SK-N-SH treated with all-trans-retinoic acid at 6 μM for 48 hours (cell line): ENCODE measurements around the gene PPFIBP1.

Experiments used
- ATAC-seq: fragments of 200-7000 bp; cut with Tn5 transposase; 3 replicates; pipeline ENCODE4 v1.9.1; 2020; ENCODE audit warnings: mild to moderate bottlenecking, moderate library complexity
- ARNTL ChIP-seq: fragments of 450-650 bp; formaldehyde crosslinking; IDR thresholded peaks from 2 replicates; pipeline ENCODE4 v1.5.0; 2020; ENCODE audit warnings: low read depth, mild to moderate bottlenecking, moderate library complexity, borderline replicate concordance
- BACH2 ChIP-seq: fragments of 250-450 bp; sonication (Bioruptor Pico); IDR thresholded peaks from 2 replicates; pipeline ENCODE4 v1.9.0; 2021; ENCODE audit warnings: mild to moderate bottlenecking, borderline replicate concordance
- ESRRG ChIP-seq: fragments of 250-450 bp; sonication (Bioruptor Pico); IDR thresholded peaks from 2 replicates; pipeline ENCODE4 v1.6.1; 2021; ENCODE audit warnings: mild to moderate bottlenecking
- GLIS3 ChIP-seq: fragments of 250-450 bp; sonication (Bioruptor Pico); IDR thresholded peaks from 2 replicates; pipeline ENCODE4 v1.5.0; 2020; ENCODE audit warnings: mild to moderate bottlenecking, moderate library complexity
- ISL1 ChIP-seq: fragments of 250-450 bp; sonication (Bioruptor Pico); IDR thresholded peaks from 2 replicates; pipeline ENCODE4 v2.1.2; 2022; ENCODE audit warnings: mild to moderate bottlenecking, moderate library complexity
- PPARA ChIP-seq: fragments of 250-450 bp; sonication (Bioruptor Pico); IDR thresholded peaks from 2 replicates; pipeline ENCODE4 v1.5.0; 2020; ENCODE audit warnings: mild to moderate bottlenecking, borderline replicate concordance
- SNAI2 ChIP-seq: fragments of 250-450 bp; sonication (Bioruptor Pico); IDR thresholded peaks from 2 replicates; pipeline ENCODE4 v1.5.0; 2020; ENCODE audit warnings: mild to moderate bottlenecking, moderate library complexity
- TCF4 ChIP-seq: fragments of 250-450 bp; sonication (Bioruptor Pico); IDR thresholded peaks from 2 replicates; pipeline ENCODE4 v1.8.0; 2021; ENCODE audit warnings: mild to moderate bottlenecking, moderate library complexity, borderline replicate concordance
- TOX ChIP-seq: fragments of 250-450 bp; sonication (Bioruptor Pico); IDR thresholded peaks from 2 replicates; pipeline ENCODE4 v1.8.0; 2021; ENCODE audit warnings: mild to moderate bottlenecking, moderate library complexity, borderline replicate concordance
- ZC3H10 ChIP-seq: fragments of 250-450 bp; sonication (Bioruptor Pico); IDR thresholded peaks from 2 replicates; pipeline ENCODE4 v1.5.1; 2021; ENCODE audit warnings: mild to moderate bottlenecking, moderate library complexity
- ZFP3 ChIP-seq: fragments of 250-450 bp; sonication (Bioruptor Pico); IDR thresholded peaks from 2 replicates; pipeline ENCODE4 v1.5.0; 2020; ENCODE audit warnings: mild to moderate bottlenecking, moderate library complexity
- ZNF565 ChIP-seq: fragments of 450-650 bp; formaldehyde crosslinking; conservative IDR thresholded peaks from 2 replicates; pipeline ENCODE4 v1.5.0; 2020; ENCODE audit warnings: low read depth, mild to moderate bottlenecking, moderate library complexity
- ZNF70 ChIP-seq: fragments of 450-650 bp; formaldehyde crosslinking; IDR thresholded peaks from 2 replicates; pipeline ENCODE4 v1.5.0; 2020; ENCODE audit warnings: mild to moderate bottlenecking, moderate library complexity
- ZNF8 ChIP-seq: fragments of 450-650 bp; formaldehyde crosslinking; IDR thresholded peaks from 2 replicates; pipeline ENCODE4 v1.5.0; 2020; ENCODE audit warnings: mild to moderate bottlenecking, moderate library complexity
- TF ChIP-seq, protein P1 (sequence below): fragments of 250-450 bp; sonication (Bioruptor Pico); IDR thresholded peaks from 2 replicates; pipeline ENCODE4 v1.5.0; 2020; ENCODE audit warnings: mild to moderate bottlenecking, moderate library complexity
- TF ChIP-seq, protein P2 (sequence below): fragments of 250-450 bp; sonication (Bioruptor Pico); IDR thresholded peaks from 2 replicates; pipeline ENCODE4 v1.8.0; 2020; ENCODE audit warnings: mild to moderate bottlenecking, moderate library complexity, borderline replicate concordance
- TF ChIP-seq, protein P3 (sequence below): fragments of 250-450 bp; sonication (Bioruptor Pico); IDR thresholded peaks from 2 replicates; pipeline ENCODE4 v1.5.1; 2020; ENCODE audit warnings: low read depth, mild to moderate bottlenecking, moderate library complexity
- TF ChIP-seq, protein P4 (sequence below): fragments of 250-450 bp; sonication (Bioruptor Pico); IDR thresholded peaks from 2 replicates; pipeline ENCODE4 v1.8.0; 2021; ENCODE audit warnings: low read depth, mild to moderate bottlenecking, moderate library complexity, borderline replicate concordance
- TF ChIP-seq, protein P5 (sequence below): fragments of 250-450 bp; sonication (Bioruptor Pico); IDR thresholded peaks from 2 replicates; pipeline ENCODE4 v1.5.1; 2021; ENCODE audit warnings: mild to moderate bottlenecking, moderate library complexity

PPFIBP1 gene

DNA sequence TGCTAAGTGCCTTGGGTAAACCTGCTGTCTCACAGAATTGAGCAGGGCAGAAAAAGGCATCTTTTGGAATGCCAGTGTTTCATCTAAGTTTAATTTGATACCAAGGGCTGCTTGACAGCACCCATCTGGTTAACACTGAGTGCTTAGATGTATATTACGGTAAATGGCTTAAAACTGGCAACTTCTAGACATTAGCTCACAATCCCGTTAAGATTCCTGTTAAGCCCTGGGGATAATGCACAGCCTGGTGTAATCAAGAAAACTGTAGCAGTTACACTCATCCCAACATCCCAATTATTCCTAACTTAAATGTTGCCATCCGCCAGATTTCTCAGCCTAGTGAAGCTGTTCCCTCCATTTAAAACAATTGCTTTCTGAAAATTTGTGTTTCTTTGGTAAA lies 29.9 kb downstream of the PPFIBP1 start:
- TF ChIP-seq GLIS3 (CRISPR knock-in tag) (no peak), ISL1 (CRISPR knock-in tag) (no peak), ZC3H10 (CRISPR knock-in tag) (no peak), ARNTL (no peak), TOX (no peak), ESRRG (CRISPR knock-in tag) (no peak)
- TF ChIP-seq, protein P1, sequence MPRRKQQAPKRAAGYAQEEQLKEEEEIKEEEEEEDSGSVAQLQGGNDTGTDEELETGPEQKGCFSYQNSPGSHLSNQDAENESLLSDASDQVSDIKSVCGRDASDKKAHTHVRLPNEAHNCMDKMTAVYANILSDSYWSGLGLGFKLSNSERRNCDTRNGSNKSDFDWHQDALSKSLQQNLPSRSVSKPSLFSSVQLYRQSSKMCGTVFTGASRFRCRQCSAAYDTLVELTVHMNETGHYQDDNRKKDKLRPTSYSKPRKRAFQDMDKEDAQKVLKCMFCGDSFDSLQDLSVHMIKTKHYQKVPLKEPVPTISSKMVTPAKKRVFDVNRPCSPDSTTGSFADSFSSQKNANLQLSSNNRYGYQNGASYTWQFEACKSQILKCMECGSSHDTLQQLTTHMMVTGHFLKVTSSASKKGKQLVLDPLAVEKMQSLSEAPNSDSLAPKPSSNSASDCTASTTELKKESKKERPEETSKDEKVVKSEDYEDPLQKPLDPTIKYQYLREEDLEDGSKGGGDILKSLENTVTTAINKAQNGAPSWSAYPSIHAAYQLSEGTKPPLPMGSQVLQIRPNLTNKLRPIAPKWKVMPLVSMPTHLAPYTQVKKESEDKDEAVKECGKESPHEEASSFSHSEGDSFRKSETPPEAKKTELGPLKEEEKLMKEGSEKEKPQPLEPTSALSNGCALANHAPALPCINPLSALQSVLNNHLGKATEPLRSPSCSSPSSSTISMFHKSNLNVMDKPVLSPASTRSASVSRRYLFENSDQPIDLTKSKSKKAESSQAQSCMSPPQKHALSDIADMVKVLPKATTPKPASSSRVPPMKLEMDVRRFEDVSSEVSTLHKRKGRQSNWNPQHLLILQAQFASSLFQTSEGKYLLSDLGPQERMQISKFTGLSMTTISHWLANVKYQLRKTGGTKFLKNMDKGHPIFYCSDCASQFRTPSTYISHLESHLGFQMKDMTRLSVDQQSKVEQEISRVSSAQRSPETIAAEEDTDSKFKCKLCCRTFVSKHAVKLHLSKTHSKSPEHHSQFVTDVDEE (CRISPR knock-in tag): no peak
- TF ChIP-seq, protein P2, sequence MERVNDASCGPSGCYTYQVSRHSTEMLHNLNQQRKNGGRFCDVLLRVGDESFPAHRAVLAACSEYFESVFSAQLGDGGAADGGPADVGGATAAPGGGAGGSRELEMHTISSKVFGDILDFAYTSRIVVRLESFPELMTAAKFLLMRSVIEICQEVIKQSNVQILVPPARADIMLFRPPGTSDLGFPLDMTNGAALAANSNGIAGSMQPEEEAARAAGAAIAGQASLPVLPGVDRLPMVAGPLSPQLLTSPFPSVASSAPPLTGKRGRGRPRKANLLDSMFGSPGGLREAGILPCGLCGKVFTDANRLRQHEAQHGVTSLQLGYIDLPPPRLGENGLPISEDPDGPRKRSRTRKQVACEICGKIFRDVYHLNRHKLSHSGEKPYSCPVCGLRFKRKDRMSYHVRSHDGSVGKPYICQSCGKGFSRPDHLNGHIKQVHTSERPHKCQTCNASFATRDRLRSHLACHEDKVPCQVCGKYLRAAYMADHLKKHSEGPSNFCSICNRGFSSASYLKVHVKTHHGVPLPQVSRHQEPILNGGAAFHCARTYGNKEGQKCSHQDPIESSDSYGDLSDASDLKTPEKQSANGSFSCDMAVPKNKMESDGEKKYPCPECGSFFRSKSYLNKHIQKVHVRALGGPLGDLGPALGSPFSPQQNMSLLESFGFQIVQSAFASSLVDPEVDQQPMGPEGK (CRISPR knock-in tag): no peak
- TF ChIP-seq, protein P3, sequence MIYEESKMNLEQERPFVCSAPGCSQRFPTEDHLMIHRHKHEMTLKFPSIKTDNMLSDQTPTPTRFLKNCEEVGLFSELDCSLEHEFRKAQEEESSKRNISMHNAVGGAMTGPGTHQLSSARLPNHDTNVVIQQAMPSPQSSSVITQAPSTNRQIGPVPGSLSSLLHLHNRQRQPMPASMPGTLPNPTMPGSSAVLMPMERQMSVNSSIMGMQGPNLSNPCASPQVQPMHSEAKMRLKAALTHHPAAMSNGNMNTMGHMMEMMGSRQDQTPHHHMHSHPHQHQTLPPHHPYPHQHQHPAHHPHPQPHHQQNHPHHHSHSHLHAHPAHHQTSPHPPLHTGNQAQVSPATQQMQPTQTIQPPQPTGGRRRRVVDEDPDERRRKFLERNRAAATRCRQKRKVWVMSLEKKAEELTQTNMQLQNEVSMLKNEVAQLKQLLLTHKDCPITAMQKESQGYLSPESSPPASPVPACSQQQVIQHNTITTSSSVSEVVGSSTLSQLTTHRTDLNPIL (CRISPR knock-in tag): no peak
- TF ChIP-seq, protein P4, sequence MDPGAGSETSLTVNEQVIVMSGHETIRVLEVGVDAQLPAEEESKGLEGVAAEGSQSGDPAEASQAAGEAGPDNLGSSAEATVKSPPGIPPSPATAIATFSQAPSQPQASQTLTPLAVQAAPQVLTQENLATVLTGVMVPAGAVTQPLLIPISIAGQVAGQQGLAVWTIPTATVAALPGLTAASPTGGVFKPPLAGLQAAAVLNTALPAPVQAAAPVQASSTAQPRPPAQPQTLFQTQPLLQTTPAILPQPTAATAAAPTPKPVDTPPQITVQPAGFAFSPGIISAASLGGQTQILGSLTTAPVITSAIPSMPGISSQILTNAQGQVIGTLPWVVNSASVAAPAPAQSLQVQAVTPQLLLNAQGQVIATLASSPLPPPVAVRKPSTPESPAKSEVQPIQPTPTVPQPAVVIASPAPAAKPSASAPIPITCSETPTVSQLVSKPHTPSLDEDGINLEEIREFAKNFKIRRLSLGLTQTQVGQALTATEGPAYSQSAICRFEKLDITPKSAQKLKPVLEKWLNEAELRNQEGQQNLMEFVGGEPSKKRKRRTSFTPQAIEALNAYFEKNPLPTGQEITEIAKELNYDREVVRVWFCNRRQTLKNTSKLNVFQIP (CRISPR knock-in tag): no peak
- TF ChIP-seq, protein P5, sequence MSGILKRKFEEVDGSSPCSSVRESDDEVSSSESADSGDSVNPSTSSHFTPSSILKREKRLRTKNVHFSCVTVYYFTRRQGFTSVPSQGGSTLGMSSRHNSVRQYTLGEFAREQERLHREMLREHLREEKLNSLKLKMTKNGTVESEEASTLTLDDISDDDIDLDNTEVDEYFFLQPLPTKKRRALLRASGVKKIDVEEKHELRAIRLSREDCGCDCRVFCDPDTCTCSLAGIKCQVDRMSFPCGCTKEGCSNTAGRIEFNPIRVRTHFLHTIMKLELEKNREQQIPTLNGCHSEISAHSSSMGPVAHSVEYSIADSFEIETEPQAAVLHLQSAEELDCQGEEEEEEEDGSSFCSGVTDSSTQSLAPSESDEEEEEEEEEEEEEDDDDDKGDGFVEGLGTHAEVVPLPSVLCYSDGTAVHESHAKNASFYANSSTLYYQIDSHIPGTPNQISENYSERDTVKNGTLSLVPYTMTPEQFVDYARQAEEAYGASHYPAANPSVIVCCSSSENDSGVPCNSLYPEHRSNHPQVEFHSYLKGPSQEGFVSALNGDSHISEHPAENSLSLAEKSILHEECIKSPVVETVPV: no peak
- ATAC-seq: no peak

DNA sequence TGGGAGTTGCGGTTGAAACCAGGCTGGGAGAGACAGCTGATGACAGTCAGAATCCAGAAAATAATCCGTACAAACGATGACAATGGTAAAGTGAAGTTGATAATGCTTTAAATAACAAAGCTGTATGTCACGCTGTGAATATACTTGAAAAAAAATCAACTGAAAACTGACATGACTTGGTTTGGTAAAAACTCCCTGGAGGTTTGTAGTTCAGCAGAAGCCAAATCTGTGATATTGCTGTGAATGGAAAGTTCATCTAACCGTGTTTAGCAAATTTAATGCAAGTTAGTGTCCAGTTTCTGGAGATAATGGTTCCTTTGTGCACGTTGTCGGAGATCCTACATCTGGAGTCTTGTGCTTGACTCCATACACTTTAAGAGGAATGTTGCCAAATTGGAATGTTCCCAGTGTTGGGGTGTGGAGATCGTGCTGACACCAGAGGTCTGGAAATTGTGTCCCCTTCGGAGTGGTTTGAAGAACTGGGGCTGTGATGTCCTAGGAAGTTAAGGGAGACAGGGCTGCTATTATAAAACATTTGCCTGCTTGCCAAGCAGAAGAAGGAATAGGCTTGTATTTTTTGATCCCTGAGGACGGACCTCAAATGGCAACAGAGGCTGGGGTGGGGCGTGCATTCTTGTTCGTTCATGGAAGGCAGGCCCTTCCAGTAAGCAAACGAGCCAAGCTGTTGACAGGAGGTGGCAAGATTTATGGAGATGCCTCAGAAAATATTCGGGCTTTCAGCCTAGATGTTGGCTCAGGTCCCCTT lies 30.6 kb downstream of the PPFIBP1 start:
- TF ChIP-seq ISL1 (CRISPR knock-in tag) (no peak), PPARA (CRISPR knock-in tag) (no peak), ZNF8 (CRISPR knock-in tag) (no peak), BACH2 (no peak), SNAI2 (CRISPR knock-in tag) (no peak), ZNF565 (CRISPR knock-in tag) (no peak)
- TF ChIP-seq, protein P3 (CRISPR knock-in tag): no peak
- ATAC-seq: peak; percentile 66

DNA sequence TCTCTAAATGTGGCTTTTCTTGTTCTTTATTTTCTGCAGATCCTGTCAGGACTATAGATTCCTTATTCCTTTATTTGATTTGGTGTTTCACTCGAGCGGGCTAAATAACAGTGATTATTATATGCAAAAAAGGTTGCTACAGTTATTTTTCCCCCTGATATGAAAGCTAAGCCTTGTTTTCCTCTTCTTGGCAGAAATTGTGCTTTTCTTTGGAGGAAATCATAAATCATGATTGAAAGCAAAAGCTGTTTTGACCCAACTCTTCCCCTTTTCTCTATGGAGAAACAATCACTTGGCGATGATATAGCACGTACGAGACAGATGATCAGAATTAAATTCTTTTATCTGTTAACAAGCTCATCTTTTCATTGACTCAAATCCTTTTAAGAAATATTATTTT lies 31.4 kb downstream of the PPFIBP1 start:
- no peak for ATAC-seq
- TF ChIP-seq, protein P4 (CRISPR knock-in tag): no peak
- TF ChIP-seq ZFP3 (CRISPR knock-in tag): no peak
- TF ChIP-seq ISL1 (CRISPR knock-in tag): no peak
- no peak for TF ChIP-seq TCF4 (CRISPR knock-in tag)
- TF ChIP-seq, protein P2 (CRISPR knock-in tag): no peak
- no peak for TF ChIP-seq ZNF70 (CRISPR knock-in tag)
- no peak for TF ChIP-seq PPARA (CRISPR knock-in tag)
- no peak for TF ChIP-seq ZC3H10 (CRISPR knock-in tag)
- TF ChIP-seq ARNTL: no peak
- TF ChIP-seq, protein P5: no peak
- no peak for TF ChIP-seq GLIS3 (CRISPR knock-in tag)
- no peak for TF ChIP-seq SNAI2 (CRISPR knock-in tag)
- no peak for TF ChIP-seq ZNF8 (CRISPR knock-in tag)
- no peak for TF ChIP-seq ZNF565 (CRISPR knock-in tag)
- no peak for TF ChIP-seq ESRRG (CRISPR knock-in tag)
